ENCODE results near the gene ERBIN.

ERBIN gene

DNA sequence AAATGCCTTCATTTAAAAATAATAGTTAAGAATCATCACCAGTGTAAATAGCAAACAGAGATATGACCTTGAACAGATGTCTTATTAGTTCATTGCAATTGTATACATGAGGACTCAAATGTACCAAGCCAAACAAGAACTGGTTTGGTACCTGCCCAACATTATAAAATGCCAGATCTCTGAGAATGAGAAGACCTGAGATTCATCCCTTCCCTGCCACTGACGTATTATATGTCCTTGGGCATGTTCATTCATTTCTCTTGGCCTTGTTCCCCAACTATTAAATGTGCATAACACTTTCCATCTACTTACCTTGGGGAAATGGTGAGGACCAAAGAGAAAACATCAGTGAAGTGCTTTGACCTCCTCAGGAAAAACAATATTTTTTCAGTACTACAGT lies 33.6 kb upstream of the ERBIN start:
- DNase-seq (ENCODE audit: low read depth), result no peak
- H3K4me3 ChIP-seq (ENCODE audit: low read depth, low read length), result no peak overlapping the region
- TF ChIP-seq, protein P1, sequence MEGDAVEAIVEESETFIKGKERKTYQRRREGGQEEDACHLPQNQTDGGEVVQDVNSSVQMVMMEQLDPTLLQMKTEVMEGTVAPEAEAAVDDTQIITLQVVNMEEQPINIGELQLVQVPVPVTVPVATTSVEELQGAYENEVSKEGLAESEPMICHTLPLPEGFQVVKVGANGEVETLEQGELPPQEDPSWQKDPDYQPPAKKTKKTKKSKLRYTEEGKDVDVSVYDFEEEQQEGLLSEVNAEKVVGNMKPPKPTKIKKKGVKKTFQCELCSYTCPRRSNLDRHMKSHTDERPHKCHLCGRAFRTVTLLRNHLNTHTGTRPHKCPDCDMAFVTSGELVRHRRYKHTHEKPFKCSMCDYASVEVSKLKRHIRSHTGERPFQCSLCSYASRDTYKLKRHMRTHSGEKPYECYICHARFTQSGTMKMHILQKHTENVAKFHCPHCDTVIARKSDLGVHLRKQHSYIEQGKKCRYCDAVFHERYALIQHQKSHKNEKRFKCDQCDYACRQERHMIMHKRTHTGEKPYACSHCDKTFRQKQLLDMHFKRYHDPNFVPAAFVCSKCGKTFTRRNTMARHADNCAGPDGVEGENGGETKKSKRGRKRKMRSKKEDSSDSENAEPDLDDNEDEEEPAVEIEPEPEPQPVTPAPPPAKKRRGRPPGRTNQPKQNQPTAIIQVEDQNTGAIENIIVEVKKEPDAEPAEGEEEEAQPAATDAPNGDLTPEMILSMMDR (IDR thresholded peaks at IDR 0.05; ENCODE audit: control insufficient read depth, extremely low read depth, insufficient read depth), result no peak

GRCh38 chr5:65893749-65894430 lies 32.5 kb upstream of the ERBIN start:
- H3K4me3 ChIP-seq (ENCODE audit: low read depth, low read length), result no peak overlapping the region
- DNase-seq (ENCODE audit: low read depth), result no peak
- TF ChIP-seq, protein P1 (IDR thresholded peaks at IDR 0.05; ENCODE audit: control insufficient read depth, extremely low read depth, insufficient read depth), result no peak

- TF ChIP-seq, protein P1 (IDR thresholded peaks at IDR 0.05; ENCODE audit: control insufficient read depth, extremely low read depth, insufficient read depth), result no peak
- H3K4me3 ChIP-seq (ENCODE audit: low read depth, low read length), result no peak overlapping the region
- no peak for DNase-seq (ENCODE audit: low read depth)
Measured at GRCh38 chr5:65895891-65896290, 30.5 kb upstream of the ERBIN start.

DNA sequence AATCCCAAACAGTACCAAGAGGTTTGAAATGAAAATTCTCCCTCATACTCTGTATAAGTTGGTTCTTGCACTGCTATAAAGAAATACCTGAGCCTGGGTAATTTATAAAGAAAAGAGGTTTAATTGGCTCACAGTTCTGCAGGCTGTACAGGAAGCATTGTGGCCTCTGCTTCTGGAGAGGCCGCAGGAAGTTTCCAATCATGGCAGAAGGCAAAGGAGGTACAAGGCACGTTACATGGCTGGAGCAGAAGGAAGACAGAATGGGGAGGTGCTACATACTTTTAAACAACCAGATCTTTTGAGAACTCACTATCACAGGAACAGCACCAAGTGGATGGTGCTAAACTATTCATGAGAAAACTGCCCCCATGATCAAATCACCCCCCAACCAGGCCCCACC lies 25.6 kb upstream of the ERBIN start:
- DNase-seq (ENCODE audit: low read depth), result no peak
- no peak overlapping the region for H3K4me3 ChIP-seq (ENCODE audit: low read depth, low read length)
- TF ChIP-seq, protein P1 (IDR thresholded peaks at IDR 0.05; ENCODE audit: control insufficient read depth, extremely low read depth, insufficient read depth), result no peak

DNA sequence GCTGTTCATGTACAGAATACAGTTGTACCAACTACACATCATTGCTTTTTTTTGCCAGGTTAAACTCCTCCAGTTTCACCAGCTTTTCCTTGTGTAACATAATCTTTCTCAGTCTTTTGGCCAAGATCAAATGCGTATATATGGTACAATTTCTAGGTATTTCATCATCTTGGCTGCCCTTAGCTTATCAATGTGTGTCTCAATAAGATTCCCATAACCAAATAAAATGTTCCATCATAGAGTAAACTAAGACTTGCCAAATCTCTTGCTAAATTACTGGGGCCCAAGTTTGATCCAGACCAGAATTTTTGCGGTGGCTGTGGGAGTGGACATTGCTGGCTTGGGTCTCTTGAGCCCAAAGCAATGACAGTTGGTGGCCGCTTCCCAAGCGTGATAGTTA lies 24.3 kb upstream of the ERBIN start:
- no peak for DNase-seq (ENCODE audit: low read depth)
- TF ChIP-seq, protein P1 (IDR thresholded peaks at IDR 0.05; ENCODE audit: control insufficient read depth, extremely low read depth, insufficient read depth), result no peak
- H3K4me3 ChIP-seq (ENCODE audit: low read depth, low read length), result no peak overlapping the region

DNA sequence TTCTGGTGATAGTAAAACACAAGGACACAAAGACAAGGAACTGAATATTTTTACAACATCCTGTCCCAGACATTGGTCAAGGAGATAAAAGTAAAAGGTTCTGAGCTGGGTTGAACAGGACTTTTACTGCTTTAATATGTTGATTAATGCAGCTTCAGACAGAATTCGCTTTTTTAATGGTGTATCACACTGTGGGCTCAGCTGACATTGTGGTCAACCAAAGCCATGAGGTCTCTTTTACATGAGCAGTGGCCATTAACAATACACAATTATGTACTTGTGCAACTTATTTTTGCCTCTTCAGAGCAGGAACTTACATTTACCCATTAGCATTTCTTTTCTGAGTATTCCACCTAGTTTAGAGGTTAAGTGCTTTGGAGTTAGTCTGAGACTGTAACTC lies 22.8 kb upstream of the ERBIN start:
- no peak overlapping the region for H3K4me3 ChIP-seq (ENCODE audit: low read depth, low read length)
- DNase-seq (ENCODE audit: low read depth), result no peak
- TF ChIP-seq, protein P1 (IDR thresholded peaks at IDR 0.05; ENCODE audit: control insufficient read depth, extremely low read depth, insufficient read depth), result no peak

DNA sequence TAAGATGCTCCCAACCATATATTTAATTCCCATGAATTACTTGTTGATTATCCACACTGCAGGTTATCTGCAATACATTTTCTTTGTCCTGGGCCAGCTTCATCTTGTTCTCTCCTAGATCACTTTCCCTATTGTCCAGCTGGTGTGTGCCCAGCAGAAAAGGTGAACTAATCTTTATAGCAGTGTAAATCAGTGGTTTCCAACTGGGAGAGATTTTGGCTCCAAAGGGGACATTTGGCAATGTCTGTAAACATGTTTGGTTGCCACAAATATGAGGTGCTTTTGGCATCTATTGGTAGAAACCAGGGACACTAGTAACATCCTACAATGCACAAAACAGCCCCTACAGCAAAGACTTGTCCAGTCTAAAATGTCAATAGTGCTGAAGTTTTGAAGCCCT lies 20.1 kb upstream of the ERBIN start:
- H3K4me3 ChIP-seq (ENCODE audit: low read depth, low read length), result no peak overlapping the region
- no peak for DNase-seq (ENCODE audit: low read depth)
- TF ChIP-seq, protein P1 (IDR thresholded peaks at IDR 0.05; ENCODE audit: control insufficient read depth, extremely low read depth, insufficient read depth), result no peak
